GM10266 (cell line): ENCODE measurements around the gene PDCL2.

Source experiments
- DNase-seq: peaks from one replicate; pipeline ENCODE4 v3.0.0; 2012; ENCODE audit errors: extremely low spot score
- CTCF ChIP-seq: IDR thresholded peaks from 2 replicates; pipeline ENCODE4 v1.5.1; 2012; ENCODE audit warnings: mild to moderate bottlenecking, low read depth; ENCODE audit not compliant: control insufficient read depth, insufficient read depth; ENCODE audit errors: missing control alignments

PDCL2 gene

GRCh38 chr4:55539658-55540057 lies 52.4 kb downstream of the PDCL2 start:
- TF ChIP-seq CTCF, result no peak
- no peak for DNase-seq

- TF ChIP-seq CTCF, result no peak
- DNase-seq, result no peak
These were observed 53.5 kb downstream of the PDCL2 start for GRCh38 chr4:55538531-55538930.

GRCh38 chr4:55534306-55534705 lies 57.7 kb downstream of the PDCL2 start:
- TF ChIP-seq CTCF, result no peak
- DNase-seq, result no peak

GRCh38 chr4:55530691-55531090 lies 61.4 kb downstream of the PDCL2 start:
- no peak for TF ChIP-seq CTCF
- no peak for DNase-seq

- no peak for TF ChIP-seq CTCF
- no peak for DNase-seq
These were observed 61.9 kb downstream of the PDCL2 start for GRCh38 chr4:55530167-55530566.

GRCh38 chr4:55528491-55528890 lies 63.6 kb downstream of the PDCL2 start:
- TF ChIP-seq CTCF, result no peak
- DNase-seq, result no peak

- DNase-seq, result no peak
- no peak for TF ChIP-seq CTCF
These were observed 67.0 kb downstream of the PDCL2 start for GRCh38 chr4:55524844-55525571.
